NCI-H69 (cell line): ENCODE measurements around the gene CTH.
"Not testable (repeated sequence)": the region's sequence is repeated elsewhere in the genome, so short reads cannot be mapped to it uniquely, and the experiment has no call there.

Experiments used
- DNase-seq: peaks from one replicate; lab custom pipeline; 2025; lab: John Stamatoyannopoulos, UW

Gene CTH

DNA sequence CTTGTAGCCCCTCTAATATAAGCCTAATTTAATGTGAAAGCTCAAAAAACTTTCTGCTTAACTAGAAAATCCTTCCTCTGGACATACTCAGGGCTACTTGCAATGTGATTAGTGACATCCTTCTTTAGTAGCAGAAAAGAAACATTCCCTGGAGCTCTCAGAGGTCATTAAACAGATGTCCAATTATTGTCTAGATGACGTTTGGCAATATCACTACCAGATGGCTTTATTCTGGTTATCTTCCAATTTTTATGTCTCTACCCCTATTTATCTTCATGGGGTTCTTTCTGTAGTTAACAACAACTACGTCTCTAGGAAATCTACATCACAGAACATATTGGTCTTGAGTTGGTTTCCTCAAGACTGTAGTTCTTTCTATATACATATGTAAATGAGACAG, 44.2 kb downstream of the CTH start:
- peak; percentile 77 for DNase-seq

DNA sequence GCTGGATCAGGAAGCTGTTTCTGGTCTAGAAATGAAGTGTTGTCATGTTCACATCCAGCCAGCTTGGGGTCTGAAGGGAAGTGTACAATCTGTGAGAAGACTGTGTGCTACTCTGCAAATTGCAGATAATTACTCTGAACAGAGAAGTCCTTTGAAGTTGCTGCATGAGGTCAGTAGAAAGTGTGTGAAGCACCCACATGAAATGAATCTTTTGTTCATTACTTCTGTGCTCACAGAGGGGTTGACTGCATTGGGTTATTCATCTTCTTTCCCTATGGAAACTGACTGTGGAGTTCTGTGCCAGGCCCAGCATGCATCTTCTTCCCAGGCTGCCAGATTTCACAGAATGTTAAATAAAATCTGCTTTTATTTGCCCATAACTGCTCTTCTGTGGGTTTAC, 47.1 kb downstream of the CTH start:
- DNase-seq: peak; percentile 89

GRCh38 chr1:70459496-70460225, 48.6 kb downstream of the CTH start:
- peak; percentile 30 for DNase-seq

- peak; percentile 37 for DNase-seq
Observed at GRCh38 chr1:70460740-70461713, 50.0 kb downstream of the CTH start.

- peak; percentile 47 for DNase-seq
Observed at GRCh38 chr1:70462611-70463010, 51.5 kb downstream of the CTH start.

DNA sequence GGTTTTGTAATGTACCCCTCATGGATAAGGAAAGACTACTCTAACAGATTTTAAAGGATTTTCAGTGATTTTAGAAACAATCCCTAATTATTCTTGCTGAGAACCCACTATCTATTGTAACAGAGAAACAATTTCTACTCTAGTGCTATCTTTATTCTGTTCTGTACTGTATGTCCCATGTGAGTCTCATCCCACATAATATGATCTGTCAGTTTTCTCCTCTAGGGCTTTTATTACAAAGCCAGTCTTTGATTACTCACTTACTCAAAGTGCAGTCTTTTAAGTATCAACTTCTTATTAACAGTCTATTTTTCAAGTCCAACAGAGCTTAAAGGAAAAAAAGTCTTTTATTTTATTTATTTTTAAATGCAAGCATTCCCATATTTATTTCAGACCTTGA, 54.8 kb downstream of the CTH start:
- no peak for DNase-seq

GRCh38 chr1:70467531-70467930, 56.5 kb downstream of the CTH start:
- no peak for DNase-seq

- no peak for DNase-seq
Observed at GRCh38 chr1:70468180-70468579, 57.1 kb downstream of the CTH start.

GRCh38 chr1:70469184-70469583, 58.1 kb downstream of the CTH start:
- DNase-seq: not testable (repeated sequence)

DNA sequence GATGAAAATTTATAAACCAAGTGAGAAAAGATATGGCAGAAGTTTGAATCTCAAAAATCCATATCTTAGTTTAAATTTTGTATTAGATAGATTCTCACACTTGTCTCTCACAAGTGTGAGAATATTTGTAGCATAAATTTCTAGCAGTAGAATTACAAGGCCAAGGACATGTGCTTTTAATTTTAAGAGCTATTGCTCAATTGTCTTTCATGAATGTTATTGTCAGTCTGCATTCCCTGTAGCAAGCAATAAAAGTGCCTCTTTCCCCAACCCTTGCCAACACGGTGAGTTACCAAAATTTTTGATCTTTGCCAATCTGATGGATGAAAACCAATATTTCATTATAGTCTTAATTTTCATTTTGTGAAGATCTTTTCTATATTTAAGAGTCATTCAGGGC, 64.0 kb downstream of the CTH start:
- DNase-seq: no peak

DNA sequence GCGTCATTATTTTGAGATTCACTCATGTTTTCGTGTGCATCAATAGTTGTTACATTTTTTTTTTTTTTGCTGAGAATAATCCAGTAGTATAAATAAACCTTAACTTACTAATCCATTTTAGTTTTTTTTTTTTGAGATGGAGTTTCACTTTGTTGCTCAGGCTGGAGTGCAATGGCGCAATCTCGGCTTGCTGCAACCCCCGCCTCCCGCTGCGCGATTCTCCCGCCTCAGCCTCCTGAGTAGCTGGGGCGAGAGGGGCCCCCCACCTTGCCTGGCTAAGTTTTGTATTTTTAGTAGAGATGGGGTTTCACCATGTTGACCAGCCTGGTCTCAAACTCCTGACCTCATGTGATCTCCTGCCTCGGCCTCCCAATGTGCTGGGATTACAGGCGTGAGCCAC, 66.0 kb downstream of the CTH start:
- no peak for DNase-seq

DNA sequence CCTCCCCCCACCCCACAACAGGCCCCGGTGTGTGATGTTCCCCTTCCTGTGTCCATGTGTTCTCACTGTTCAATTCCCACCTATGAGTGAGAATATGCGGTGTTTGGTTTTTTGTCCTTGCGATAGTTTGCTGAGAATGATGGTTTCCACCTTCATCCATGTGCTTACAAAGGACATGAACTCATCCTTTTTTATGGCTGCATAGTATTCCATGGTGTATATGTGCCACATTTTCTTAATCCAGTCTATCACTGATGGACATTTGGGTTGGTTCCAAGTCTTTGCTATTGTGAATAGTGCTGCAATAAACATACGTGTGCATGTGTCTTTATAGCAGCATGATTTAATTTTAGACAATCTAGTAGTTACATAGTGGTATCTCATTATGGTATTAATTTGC, 66.8 kb downstream of the CTH start:
- DNase-seq: not testable (repeated sequence)

DNA sequence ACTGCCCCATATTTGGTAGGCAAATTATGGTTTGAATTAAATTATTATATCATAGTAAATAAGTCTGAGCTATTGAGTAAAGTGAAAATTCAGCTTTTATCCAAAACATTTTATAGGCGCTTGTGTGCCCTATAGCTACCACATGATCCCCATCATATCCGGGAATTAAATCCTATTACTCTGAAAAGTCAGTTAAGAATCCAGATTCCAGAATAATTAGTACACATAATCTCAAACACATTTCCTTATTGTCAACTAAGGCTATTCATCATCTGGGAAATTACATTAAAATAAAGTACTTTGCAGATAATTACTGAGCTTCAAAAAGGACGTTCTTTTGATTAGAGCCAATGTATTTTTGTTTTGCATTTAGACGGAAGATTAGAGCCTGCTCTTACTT, 72.3 kb downstream of the CTH start:
- DNase-seq: peak; percentile 6

DNA sequence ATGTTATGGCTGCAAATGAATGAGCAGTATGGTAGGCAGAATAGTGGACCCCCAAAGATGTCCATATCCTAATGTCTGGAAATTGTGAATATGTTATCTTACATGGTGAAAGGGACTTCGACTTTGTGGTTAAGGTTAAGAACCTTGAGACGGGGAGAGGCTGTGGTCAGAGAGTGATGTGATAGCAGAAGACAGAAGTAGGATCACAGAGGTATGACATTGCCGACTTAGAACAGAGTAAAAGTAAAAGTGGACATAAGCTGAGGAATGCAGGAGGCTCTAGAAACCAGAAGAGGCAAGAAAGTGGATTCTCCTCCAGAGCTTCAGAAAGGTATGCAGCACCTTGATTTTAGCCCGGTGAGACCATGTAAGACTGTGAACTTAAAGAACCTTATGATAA, 74.6 kb downstream of the CTH start:
- no peak for DNase-seq

DNA sequence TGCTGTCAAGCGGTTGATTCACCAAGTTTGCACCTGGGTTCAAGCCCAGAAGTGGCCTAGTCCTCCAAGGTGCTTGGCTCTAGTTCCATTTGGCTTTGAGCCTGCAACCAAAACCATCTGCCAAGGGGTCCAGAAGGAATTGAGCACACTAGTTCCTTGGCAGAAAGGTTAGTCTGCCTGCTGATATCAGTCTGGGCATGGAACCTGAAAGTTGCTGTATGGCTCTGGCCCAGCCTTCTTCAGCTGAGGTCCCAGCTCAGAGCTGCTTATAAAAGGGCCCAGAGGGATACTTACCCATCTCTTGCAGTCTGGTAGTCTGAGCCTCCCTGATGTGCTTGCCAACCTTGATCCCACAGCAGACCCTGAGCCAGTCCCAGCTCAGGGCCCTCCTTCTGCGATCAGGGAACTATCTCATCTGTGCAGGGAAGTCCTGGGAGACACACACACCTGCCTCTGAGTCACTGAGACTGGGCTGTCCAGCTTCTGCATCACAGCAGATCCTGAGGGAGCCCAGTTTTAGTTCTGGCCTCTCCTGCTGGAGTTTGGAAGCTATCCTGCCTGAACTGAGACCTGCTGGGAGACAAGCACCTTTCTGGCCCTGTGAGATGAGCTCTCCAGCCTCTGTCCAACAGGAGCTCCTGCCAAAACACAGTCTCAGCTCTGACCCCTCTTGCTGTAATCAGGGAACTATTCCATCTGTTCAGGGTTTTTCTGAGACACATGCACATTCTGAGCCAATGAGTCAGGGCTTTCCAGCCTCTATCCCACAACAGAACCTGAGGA, 75.8 kb downstream of the CTH start:
- peak; percentile 33 for DNase-seq

GRCh38 chr1:70487459-70487815, 76.4 kb downstream of the CTH start:
- no peak for DNase-seq

DNA sequence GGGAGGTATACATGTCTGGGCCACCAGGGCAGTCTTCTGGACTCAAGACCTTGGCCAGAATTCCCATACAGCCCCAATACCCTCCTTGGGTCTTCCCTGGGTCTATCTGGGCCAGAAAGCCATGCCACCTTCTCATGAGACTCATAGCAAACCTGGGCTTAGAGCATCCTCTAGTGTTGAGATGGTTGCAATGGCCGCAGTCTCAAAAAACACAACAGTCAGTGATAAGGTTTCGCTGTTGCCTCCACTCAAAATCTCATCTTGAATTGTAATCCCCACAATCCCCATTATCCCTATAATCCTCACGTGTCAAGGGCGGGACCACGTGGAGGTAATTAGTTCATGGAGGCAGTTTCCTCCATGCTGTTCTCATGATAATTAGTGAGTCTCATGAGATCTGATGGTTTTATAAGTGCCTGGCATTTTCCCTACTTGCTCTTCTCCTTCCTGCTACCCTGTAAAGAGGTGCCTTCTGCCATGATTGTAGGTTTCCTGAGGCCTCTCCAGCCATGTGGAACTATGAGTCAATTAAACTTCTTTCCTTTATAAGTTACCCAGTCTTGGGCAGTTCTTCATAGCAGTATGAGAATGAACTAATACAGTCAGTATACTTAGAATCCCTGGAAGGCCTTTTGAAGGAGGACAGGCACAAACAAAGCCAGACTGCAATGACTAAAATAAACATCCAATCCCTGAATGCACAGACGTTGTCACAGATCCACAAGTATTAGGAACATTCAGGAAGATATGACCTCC, 77.0 kb downstream of the CTH start:
- peak; percentile 78 for DNase-seq
